ENCODE measurements around the gene KCNH5.

Gene KCNH5

GRCh38 chr14:62673014-62673755 lies 372.1 kb downstream of the KCNH5 start:
- DNase-seq (ENCODE audit: low read depth in 2 of 2): no peak

DNA sequence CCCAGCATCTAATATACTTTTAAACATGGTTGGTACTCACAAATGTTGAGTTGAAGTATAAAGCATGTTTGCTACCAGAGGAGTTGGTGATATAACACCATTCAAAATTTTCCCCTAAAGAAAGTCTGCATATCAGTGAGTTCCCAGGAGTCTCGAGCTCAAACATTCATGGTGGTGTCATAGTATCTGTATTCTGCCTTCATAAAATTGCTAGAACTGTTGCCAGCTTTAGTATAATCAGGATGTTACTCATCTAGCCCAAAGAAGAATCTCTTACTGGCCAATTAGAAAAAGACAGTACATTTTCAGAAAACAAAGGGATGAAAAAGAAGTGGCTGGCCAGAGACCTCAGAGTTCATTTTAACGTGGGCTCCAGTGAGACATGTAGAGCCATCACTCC lies 374.7 kb downstream of the KCNH5 start:
- no peak for DNase-seq (ENCODE audit: low read depth in 2 of 2)

DNA sequence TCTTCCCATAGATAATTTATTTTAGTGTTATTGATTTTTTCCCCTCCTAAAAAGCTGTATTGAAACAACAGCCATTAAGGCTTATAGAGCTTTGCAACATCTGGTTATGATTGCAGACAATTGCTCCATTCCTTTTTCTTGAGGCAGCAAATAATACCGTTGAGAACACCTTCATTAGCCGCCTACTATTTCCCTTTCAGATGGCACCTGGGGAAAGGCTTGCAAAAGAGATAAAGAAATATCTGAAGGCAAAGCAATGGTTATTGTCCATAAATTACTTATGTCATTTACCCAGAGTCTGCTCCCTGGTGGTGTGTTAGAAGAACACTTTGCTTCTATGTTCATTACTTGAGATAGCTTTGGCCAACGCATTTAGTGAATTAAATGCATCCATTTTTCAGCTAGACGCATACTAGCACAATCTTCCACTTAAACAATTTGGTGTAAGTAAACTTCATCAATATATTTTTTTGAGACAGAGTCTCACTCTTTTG lies 377.8 kb downstream of the KCNH5 start:
- DNase-seq (ENCODE audit: low read depth in 2 of 2): no peak

- DNase-seq (ENCODE audit: low read depth in 2 of 2): no peak
These were observed 380.0 kb downstream of the KCNH5 start for GRCh38 chr14:62665286-62665685.

- no peak for DNase-seq (ENCODE audit: low read depth in 2 of 2)
These were observed 381.8 kb downstream of the KCNH5 start for GRCh38 chr14:62663456-62663821.

GRCh38 chr14:62662811-62663455 lies 382.3 kb downstream of the KCNH5 start:
- no peak for DNase-seq (ENCODE audit: low read depth in 2 of 2)

- DNase-seq (ENCODE audit: low read depth in 2 of 2): no peak
These were observed 383.4 kb downstream of the KCNH5 start for GRCh38 chr14:62661818-62662217.

GRCh38 chr14:62658631-62659030 lies 386.6 kb downstream of the KCNH5 start:
- DNase-seq (ENCODE audit: low read depth in 2 of 2): no peak

DNA sequence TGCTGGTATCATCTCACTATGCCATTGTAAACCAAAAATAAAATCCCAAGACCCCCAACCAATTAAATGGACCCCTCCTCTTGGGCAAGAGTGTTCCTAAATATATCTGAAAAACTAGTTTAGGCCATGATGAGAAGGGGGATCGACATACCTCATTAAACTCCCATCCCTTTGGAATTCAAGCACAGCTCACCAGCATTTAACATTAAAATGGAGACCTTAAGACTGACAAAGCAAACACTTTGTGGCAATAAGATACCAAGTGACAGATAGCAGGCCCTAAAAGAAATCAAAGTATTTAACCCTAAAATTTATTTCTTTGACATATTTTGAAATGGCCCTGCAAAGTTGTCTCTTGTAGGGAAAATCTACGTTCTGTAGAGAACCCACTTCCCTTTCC lies 387.9 kb downstream of the KCNH5 start:
- DNase-seq (ENCODE audit: low read depth in 2 of 2): no peak

DNA sequence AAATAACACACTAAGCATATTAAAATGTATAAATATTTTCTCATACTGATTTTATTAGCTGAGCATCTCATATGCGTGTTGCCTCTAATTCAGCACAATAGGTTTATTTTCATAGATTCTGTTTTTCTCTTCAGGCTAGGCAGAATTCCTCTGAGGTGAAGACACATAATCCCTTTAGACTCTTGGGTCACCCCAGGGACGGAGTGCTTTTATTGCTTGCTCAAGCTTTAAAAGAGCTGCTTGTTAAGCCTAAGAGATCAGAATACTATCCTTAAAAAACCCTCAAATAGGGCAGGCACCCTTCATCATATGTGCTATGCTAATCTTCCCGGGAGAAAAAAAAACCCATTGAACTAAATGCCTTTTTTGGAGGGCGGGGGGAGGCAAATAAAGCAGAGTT lies 390.1 kb downstream of the KCNH5 start:
- no peak for DNase-seq (ENCODE audit: low read depth in 2 of 2)

- no peak for DNase-seq (ENCODE audit: low read depth in 2 of 2)
These were observed 390.6 kb downstream of the KCNH5 start for GRCh38 chr14:62654641-62655040.

Data from stimulated activated CD4-positive, alpha-beta T cell treated with anti-CD3 and anti-CD28 coated beads, Interleukin-4, amount 100 ng/mL, for 48 hours (primary cell).